Osteoblast (primary cell): ENCODE results near the gene SUGCT. TPM values are rescaled to one million over a fixed set of nuclear protein-coding genes. Genes with fewer than 3 reads are reported as not detected.
"Not testable (repeated sequence)": the region's sequence is repeated elsewhere in the genome, so short reads cannot be mapped to it uniquely, and the experiment has no call there.

Experiments
- DNase-seq: peaks from one replicate; pipeline ENCODE4 v3.0.0; 2011; ENCODE audit warnings: low spot score, mixed read lengths; ENCODE audit not compliant: insufficient read length; ENCODE audit errors: missing footprints
- H2AFZ ChIP-seq: 2 replicates; pipeline ENCODE4 v1.6.0; 2011; ENCODE audit warnings: mild to moderate bottlenecking, low read length
- H3K27ac ChIP-seq: 2 replicates; pipeline ENCODE4 v1.5.1; 2011; ENCODE audit warnings: mild to moderate bottlenecking, low read depth, low read length, moderate library complexity
- H3K27me3 ChIP-seq: 2 replicates; pipeline ENCODE4 v1.6.0; 2012; ENCODE audit warnings: mild to moderate bottlenecking, control low read depth, inconsistent platforms, low read length, moderate library complexity; ENCODE audit not compliant: insufficient read depth
- H3K36me3 ChIP-seq: 2 replicates; pipeline ENCODE4 v1.5.1; 2011; ENCODE audit warnings: mild to moderate bottlenecking, low read length, control low read depth, moderate library complexity; ENCODE audit not compliant: insufficient read depth
- H3K4me1 ChIP-seq: 2 replicates; pipeline ENCODE4 v1.5.1; 2011; ENCODE audit warnings: mild to moderate bottlenecking, low read length, control low read depth, moderate library complexity; ENCODE audit not compliant: insufficient read depth
- H3K4me2 ChIP-seq: 2 replicates; pipeline ENCODE4 v1.6.0; 2011; ENCODE audit warnings: mild to moderate bottlenecking, low read length; ENCODE audit not compliant: insufficient read depth
- H3K4me3 ChIP-seq: fragments of 200-600 bp; sonication (generic); 3 replicates; pipeline ENCODE4 v1.5.1; 2012; ENCODE audit warnings: mild to moderate bottlenecking, low read length, inconsistent platforms; ENCODE audit not compliant: insufficient read depth
- H3K79me2 ChIP-seq: 2 replicates; pipeline ENCODE4 v1.6.0; 2012; ENCODE audit warnings: mild to moderate bottlenecking, low read length, control low read depth, inconsistent platforms; ENCODE audit not compliant: insufficient read depth
- H3K9me3 ChIP-seq: 2 replicates; pipeline ENCODE4 v1.5.1; 2011; ENCODE audit warnings: low read depth, low read length, control low read depth
- H4K20me1 ChIP-seq: 2 replicates; pipeline ENCODE4 v1.6.0; 2012; ENCODE audit warnings: mild to moderate bottlenecking, low read length, control low read depth; ENCODE audit not compliant: insufficient read depth
- CTCF ChIP-seq: IDR thresholded peaks from 2 replicates; pipeline ENCODE4 v1.5.1; 2011; ENCODE audit warnings: mild to moderate bottlenecking, low read depth, low read length, moderate library complexity; ENCODE audit errors: extremely low read depth
- total RNA-seq: library from RNA; depleted of rRNA; stranded (reverse); fragments of >200 nt; gene quantifications from 2 replicates; pipeline ENCODE4 v1.2.3, GENCODE V29; 2012

SUGCT gene
- total RNA-seq, 1 donor = 21.7 TPM

GRCh38 chr7:40175256-40175655 lies 40.5 kb downstream of the SUGCT start:
- not testable (repeated sequence) for H3K4me3 ChIP-seq, H2AFZ ChIP-seq, H3K4me2 ChIP-seq, H3K27me3 ChIP-seq, H3K27ac ChIP-seq, DNase-seq, H3K36me3 ChIP-seq, H3K79me2 ChIP-seq, H3K4me1 ChIP-seq, H3K9me3 ChIP-seq, H4K20me1 ChIP-seq

- no peaks in the 10 kb centered on the region for H3K9me3 ChIP-seq
- no peak overlapping the region for H2AFZ ChIP-seq
- no peaks in the 10 kb centered on the region for H3K4me1 ChIP-seq
- H3K79me2 ChIP-seq = no peaks in the 10 kb centered on the region
- no peaks in the 10 kb centered on the region for H3K27me3 ChIP-seq
- H4K20me1 ChIP-seq = no peaks in the 10 kb centered on the region
- no peak overlapping the region for H3K4me2 ChIP-seq
- DNase-seq = no peak
- no peak for TF ChIP-seq CTCF
- no peak overlapping the region for H3K4me3 ChIP-seq
- no peak overlapping the region for H3K27ac ChIP-seq
- H3K36me3 ChIP-seq = no peaks in the 10 kb centered on the region
Measured at GRCh38 chr7:40175725-40176510, 41.1 kb downstream of the SUGCT start.

GRCh38 chr7:40177071-40177470 lies 42.3 kb downstream of the SUGCT start:
- no peak for TF ChIP-seq CTCF
- Histone ChIP-seq H3K79me2 (no peaks in the 10 kb centered on the region), H3K4me1 (no peaks in the 10 kb centered on the region), H3K36me3 (no peaks in the 10 kb centered on the region), H3K4me3 (no peak overlapping the region), H3K9me3 (no peaks in the 10 kb centered on the region), H3K27ac (no peak overlapping the region), H4K20me1 (no peaks in the 10 kb centered on the region), H3K4me2 (no peak overlapping the region), H3K27me3 (no peaks in the 10 kb centered on the region), H2AFZ (no peak overlapping the region)
- DNase-seq = no peak

GRCh38 chr7:40182452-40182851 lies 47.6 kb downstream of the SUGCT start:
- Histone ChIP-seq H3K4me1 (no peaks in the 10 kb centered on the region), H3K79me2 (no peaks in the 10 kb centered on the region), H3K9me3 (no peaks in the 10 kb centered on the region), H3K4me2 (no peak overlapping the region), H3K4me3 (no peak overlapping the region), H2AFZ (no peak overlapping the region), H3K27ac (no peak overlapping the region), H4K20me1 (no peaks in the 10 kb centered on the region), H3K27me3 (no peaks in the 10 kb centered on the region), H3K36me3 (no peaks in the 10 kb centered on the region)
- no peak for TF ChIP-seq CTCF
- DNase-seq = no peak
